Ovary (tissue), 9 donors: ENCODE data around the gene CRACR2B. TPM values are rescaled to one million over a fixed set of nuclear protein-coding genes. Genes with fewer than 3 reads are reported as not detected.

ENCODE experiments used
- DNase-seq, 5 donors: peaks; one replicate each; pipeline ENCODE4 v3.0.0-alpha.2; 2019 to 2020
- H3K27ac ChIP-seq, 2 donors: fragments of 200-600 bp; one replicate each; pipeline versions ENCODE4 v1.5.1 to v1.8.0; 2019 to 2022
- H3K27me3 ChIP-seq: fragments of 200-600 bp; one replicate; pipeline ENCODE4 v1.8.0; 2022
- H3K36me3 ChIP-seq: fragments of 200-600 bp; sonication (generic); one replicate; pipeline ENCODE4 v1.5.1; 2019
- H3K4me1 ChIP-seq: one replicate; pipeline ENCODE4 v1.8.1; 2013; ENCODE audit warnings: mild to moderate bottlenecking, moderate library complexity; ENCODE audit not compliant: insufficient read depth
- H3K4me3 ChIP-seq: fragments of 200-600 bp; sonication (generic); one replicate; pipeline ENCODE4 v1.5.1; 2017
- H3K9me3 ChIP-seq, 2 donors: fragments of 200-600 bp in 1 of 2; sonication (generic) in 1 of 2; one replicate each; pipeline versions ENCODE4 v1.5.1 to v1.8.1; 2013 to 2019; ENCODE audit warnings: mild to moderate bottlenecking in 1 of 2, moderate library complexity in 1 of 2
- EP300 ChIP-seq: sonication (generic); formaldehyde crosslinking; IDR thresholded peaks from one replicate; pipeline ENCODE4 v1.6.1; 2017; ENCODE audit warnings: antibody characterized with exemption
- POLR2A ChIP-seq: fragments of 450-650 bp; IDR thresholded peaks from one replicate; pipeline ENCODE4 v1.6.1; 2017; ENCODE audit warnings: antibody characterized with exemption, mild to moderate bottlenecking, moderate library complexity
- WGBS, 3 donors: extraction: QIAGEN DNeasy Blood & Tissue Kit in 1 of 3; methylation state at CpG; one replicate each; pipeline versions ENCODE4 v1.1.5 to v1.1.7; 2013 to 2017; 5-methylcytosine and 5-hydroxymethylcytosine counted together
- intact Hi-C, 4 donors: fragments of 100-400 bp; cut with DNase I; formaldehyde crosslinking; loops; one replicate each; pipeline versions ENCODE4 v1.11.0 to v1.15.1; 2022 to 2023
- polyA plus RNA-seq, 2 donors: library from polyadenylated mRNA; stranded (reverse); fragments of 200-250 nt in 1 of 2; fragments of 350-450 nt in 1 of 2; fragmentation: Illumina TruSeq in 1 of 2; extraction: RNeasy Lipid Tissue Mini Kit (QIAGEN cat#74804) in 1 of 2; gene quantifications; one replicate each; pipeline ENCODE4 v1.2.3, GENCODE V29; 2013 to 2014
- total RNA-seq, 7 donors: library from RNA; depleted of rRNA in 2 of 7; stranded (reverse); fragments of >200 nt in 2 of 7; fragmentation: NEBNext Ultra II Directional in 3 of 7; extraction: Animal tissue kit (Norgen Biotek cat#: 25700) in 3 of 7; gene quantifications; one replicate each; pipeline versions ENCODE4 v1.1.0 to v1.2.4, GENCODE V29; 2016 to 2023
- TF ChIP-seq, protein P1 (sequence below), 3 donors: fragments of 450-650 bp in 2 of 3; fragments of 200-600 bp in 1 of 3; IDR thresholded peaks; one replicate each; pipeline versions ENCODE4 v1.5.1 to v1.8.0; 2016 to 2022; ENCODE audit warnings: antibody characterized with exemption in 3 of 3, mild to moderate bottlenecking in 1 of 3
- donor health status: DM: no; HTN: no; CAD: no; lungs with moderate emphysema.
- donor health status: DM: no; HTN: no; CAD: no.
- donor health status: Bipolar disorder and iron deficiency.
- donor health status: DM: yes; HTN: yes; CAD: no.
- donor health status: DM: no; HTN: no; CAD: no.
- donor health status: DM: yes; HTN: yes; CAD: no.

The CRACR2B gene
- total and polyA plus RNA-seq, 9 donors, result 0.18 to 6.5 (median 3.9) TPM

DNA sequence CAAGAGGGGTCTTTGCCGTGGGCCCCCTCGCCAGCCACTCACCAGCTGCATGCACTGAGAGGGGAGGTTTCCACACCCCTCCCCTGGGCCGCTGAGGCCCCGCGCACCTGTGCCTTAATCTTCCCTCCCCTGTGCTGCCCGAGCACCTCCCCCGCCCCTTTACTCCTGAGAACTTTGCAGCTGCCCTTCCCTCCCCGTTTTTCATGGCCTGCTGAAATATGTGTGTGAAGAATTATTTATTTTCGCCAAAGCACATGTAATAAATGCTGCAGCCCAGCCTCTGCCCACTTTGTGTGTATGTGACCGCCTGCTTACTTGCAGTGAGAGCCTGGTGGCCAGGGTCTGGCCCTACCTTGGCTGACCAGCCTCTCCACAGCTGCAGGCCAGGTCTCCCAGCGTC, 2.8 kb upstream of the CRACR2B start:
- no peak for TF ChIP-seq POLR2A
- TF ChIP-seq, protein P1, sequence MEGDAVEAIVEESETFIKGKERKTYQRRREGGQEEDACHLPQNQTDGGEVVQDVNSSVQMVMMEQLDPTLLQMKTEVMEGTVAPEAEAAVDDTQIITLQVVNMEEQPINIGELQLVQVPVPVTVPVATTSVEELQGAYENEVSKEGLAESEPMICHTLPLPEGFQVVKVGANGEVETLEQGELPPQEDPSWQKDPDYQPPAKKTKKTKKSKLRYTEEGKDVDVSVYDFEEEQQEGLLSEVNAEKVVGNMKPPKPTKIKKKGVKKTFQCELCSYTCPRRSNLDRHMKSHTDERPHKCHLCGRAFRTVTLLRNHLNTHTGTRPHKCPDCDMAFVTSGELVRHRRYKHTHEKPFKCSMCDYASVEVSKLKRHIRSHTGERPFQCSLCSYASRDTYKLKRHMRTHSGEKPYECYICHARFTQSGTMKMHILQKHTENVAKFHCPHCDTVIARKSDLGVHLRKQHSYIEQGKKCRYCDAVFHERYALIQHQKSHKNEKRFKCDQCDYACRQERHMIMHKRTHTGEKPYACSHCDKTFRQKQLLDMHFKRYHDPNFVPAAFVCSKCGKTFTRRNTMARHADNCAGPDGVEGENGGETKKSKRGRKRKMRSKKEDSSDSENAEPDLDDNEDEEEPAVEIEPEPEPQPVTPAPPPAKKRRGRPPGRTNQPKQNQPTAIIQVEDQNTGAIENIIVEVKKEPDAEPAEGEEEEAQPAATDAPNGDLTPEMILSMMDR (IDR thresholded peaks at IDR 0.05), result no peak
- no peak for TF ChIP-seq EP300
- 81 to 86% (median 81%) methylated on average over 11 of the region's 11 CpGs for WGBS, 3 donors
- H3K4me1 ChIP-seq, result peaks cover 13% of the 10 kb centered on the region
- H3K27me3 ChIP-seq, result no peaks in the 10 kb centered on the region
- H3K9me3 ChIP-seq, result no peaks in the 10 kb centered on the region
- no peak for DNase-seq
- no peak overlapping the region for H3K27ac ChIP-seq
- no peak overlapping the region for H3K4me3 ChIP-seq
- intact Hi-C loops, result no loop called here
- H3K36me3 ChIP-seq, result peaks cover 2% of the 10 kb centered on the region

DNA sequence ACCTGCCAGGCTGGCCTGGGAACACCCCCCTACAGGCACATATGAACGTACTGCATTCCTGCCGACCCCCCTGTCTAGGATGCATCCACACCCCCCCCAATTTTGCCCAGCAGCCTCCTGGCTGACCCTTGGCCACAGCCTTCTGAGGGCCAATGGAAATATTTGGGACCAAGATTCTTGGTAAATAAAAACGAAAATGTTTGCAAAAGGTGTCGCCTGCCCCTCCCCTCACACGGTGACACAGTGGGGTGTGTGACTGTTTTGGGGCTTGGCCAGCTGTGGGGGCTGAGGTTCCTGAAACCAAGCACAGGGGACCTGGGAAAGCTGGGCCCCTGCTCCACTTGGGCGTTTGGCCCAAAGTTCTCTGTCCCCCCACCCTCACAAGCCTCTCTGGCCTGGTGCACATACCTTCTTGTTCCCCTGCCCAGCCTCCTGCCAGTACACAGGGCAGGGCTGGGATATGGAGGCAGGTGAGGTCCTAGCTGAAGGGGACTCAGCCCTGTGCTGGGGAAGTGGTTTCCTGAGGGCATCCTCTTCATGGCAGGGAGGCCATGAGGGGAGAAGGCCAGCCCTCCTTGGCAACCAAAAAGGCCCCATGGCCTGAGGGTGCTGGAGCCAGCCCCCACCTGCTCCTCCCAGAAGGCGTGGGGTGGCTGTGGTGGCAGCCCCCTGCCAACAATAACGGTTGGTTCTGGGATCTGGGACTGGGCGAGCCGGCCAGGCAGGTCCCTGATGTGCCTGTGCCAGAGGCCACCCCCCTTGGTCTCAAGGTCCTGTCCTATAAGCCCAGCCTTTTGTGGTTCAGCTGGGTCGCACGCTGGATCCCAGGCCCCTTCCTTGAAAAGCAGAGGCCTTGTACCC, 2.1 kb upstream of the CRACR2B start:
- WGBS, 3 donors, result 81 to 87% (median 84%) methylated on average over 10 to 12 of the region's 12 CpGs
- Histone ChIP-seq H3K4me1 (peaks cover 16% of the 10 kb centered on the region), H3K4me3 (no peak overlapping the region), H3K9me3 (no peaks in the 10 kb centered on the region), H3K27ac (no peak overlapping the region), H3K36me3 (peaks cover 2% of the 10 kb centered on the region), H3K27me3 (no peaks in the 10 kb centered on the region)
- intact Hi-C loops, result no loop called here
- TF ChIP-seq, protein P1 (IDR thresholded peaks at IDR 0.05), result no peak
- no peak for TF ChIP-seq EP300
- TF ChIP-seq POLR2A, result no peak
- DNase-seq, result no peak

DNA sequence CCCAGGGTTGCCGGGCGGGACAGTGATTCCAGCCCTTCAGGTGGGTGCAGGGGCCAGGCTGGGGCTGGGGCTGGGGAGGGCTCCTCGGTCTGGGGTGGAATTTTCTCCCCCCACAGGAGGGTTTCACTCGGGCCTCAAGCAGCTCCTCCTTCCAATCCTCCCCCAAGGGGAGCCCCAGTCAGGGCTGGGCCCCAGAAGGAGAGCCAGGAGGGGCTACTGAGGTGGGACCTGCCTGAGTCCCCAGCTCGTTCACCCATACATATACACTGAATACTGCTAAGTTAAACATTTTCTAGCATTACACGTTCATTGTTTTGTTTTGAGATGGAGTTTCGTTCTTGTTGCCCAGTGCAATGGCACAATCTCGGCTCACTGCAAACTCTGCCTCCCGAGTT, 1.5 kb upstream of the CRACR2B start:
- Histone ChIP-seq H3K27me3 (no peaks in the 10 kb centered on the region), H3K36me3 (peaks cover 2% of the 10 kb centered on the region), H3K4me3 (no peak overlapping the region), H3K4me1 (peaks cover 13% of the 10 kb centered on the region), H3K9me3 (no peaks in the 10 kb centered on the region), H3K27ac (no peak overlapping the region)
- TF ChIP-seq POLR2A, result no peak
- TF ChIP-seq, protein P1 (IDR thresholded peaks at IDR 0.05), result no peak
- no peak for TF ChIP-seq EP300
- 74 to 86% (median 79%) methylated on average over 9 of the region's 9 CpGs for WGBS, 3 donors
- intact Hi-C loops, result no loop called here
- no peak for DNase-seq

GRCh38 chr11:826836-827145, 928 bp upstream of the CRACR2B start:
- H3K36me3 ChIP-seq, result peaks cover 2% of the 10 kb centered on the region
- 2 to 4% (median 2%) methylated on average over 17 to 22 of the region's 22 CpGs for WGBS, 3 donors
- intact Hi-C loops, result no loop called here
- DNase-seq, result no peak
- no peak overlapping the region for H3K27ac ChIP-seq
- no peaks in the 10 kb centered on the region for H3K9me3 ChIP-seq
- TF ChIP-seq, protein P1 (IDR thresholded peaks at IDR 0.05), result no peak
- TF ChIP-seq EP300 (no peak), POLR2A (no peak)
- peak overlapping the region; percentile 0 for H3K4me3 ChIP-seq
- no peaks in the 10 kb centered on the region for H3K27me3 ChIP-seq
- H3K4me1 ChIP-seq, result peaks cover 10% of the 10 kb centered on the region
